ENCODE measurements around the gene CSF2RB.

Gene CSF2RB

DNA sequence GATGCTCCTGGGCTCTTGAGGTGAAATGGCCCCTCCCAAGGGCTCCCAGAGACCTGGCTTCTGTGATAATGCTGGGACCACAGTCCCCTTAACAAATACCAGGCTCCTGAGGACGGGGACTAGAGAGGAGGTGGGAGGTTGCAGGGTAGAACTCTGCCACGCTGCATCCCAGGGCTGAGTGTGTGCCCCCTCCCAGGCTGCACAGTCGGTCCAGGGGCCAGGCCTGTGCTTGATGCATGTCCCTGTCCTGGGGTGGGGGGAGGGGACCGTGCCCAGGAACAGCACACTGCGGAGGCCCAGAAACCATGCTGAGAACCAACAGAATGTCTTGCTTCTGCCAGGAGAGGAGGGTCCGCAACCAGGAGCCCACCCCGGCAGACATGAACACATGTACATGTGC is 9.3 kb downstream of the CSF2RB start:
- no peak for DNase-seq

- no peak for DNase-seq
Measured at GRCh38 chr22:36923131-36923788, 9.8 kb downstream of the CSF2RB start.

DNA sequence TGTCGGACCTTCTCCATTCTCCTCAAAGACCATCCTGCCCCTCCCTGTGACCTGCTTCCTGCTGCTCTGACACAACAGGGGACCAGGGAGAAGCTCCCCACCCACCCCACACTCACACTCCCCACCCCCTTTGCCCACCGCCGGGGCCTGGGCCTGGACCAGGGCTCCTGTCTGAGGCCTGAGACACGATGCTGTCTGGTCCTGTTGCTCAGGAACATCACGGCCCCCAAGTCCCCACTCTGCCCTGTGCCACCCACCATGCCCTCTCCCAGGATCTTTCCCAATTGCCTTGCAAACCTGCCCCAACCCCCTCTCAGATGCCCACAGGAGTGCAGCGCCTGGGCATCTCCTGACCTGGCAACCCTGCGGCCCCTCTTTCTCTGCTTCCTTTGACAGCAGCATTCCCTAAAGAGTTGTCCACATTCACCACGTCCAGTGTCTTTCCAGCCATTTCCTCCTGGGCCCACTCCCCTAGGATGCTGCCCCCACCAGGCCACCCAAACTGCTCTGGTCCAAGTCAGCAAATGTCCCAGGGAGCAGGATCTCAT is 10.8 kb downstream of the CSF2RB start:
- no peak for DNase-seq

GRCh38 chr22:36925388-36926290 is 12.2 kb downstream of the CSF2RB start:
- DNase-seq: no peak

DNA sequence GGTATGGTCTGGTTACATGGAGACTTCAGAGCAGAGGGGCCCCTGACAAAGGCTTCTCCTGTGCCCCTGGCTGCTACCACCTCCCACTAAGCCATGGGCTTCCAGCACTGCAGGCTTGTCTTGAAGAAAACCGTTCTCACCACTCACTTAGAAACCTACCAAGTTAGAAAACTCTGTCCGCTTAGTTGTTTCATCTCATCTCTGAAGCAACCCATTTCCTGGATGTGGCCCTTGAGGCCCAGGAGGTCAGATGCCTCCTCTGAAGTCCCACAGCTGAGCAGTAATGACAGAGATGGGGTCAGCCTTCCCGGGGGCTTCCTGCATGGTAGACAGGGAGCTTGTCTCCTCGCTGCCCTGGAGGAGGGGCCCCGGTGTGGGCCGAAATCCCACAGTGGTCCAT is 12.9 kb downstream of the CSF2RB start:
- no peak for DNase-seq

DNA sequence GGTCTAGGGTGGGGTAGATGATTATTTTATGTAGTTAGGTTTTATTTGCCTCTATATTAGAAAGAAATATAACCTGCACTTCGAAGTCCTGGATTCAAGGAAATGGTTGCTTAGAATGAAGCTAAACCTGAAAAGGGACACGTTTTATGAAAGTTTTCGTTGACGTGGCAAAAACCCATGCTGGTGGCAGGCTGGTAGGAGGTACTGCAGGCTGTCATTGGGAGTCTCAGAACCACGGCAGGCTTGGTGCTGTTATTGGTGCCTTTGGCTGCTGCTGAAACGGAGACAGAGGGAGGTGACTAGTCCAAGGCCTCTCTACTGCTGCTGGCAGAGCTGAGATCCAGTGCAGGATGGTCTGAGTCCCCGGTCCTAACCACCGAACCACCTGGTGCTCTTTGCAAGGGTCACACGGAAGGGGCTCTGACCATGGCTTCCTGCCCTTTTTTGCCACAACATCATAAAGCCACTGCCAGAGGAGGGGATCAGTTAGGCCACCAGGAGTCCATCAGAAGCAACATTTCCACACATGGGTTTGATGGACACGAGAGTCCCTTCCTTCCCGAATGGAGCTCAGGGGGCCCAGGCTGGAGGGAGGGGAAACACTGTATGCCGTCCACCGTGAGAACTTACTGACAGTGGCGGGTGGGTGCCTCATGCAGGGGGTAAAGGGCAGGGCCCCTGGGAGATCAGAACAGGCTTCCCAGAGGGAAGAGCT is 13.4 kb downstream of the CSF2RB start:
- no peak for DNase-seq

- DNase-seq: no peak
Measured at GRCh38 chr22:36927671-36928070, 14.2 kb downstream of the CSF2RB start.

GRCh38 chr22:36928196-36928595 is 14.8 kb downstream of the CSF2RB start:
- no peak for DNase-seq

DNA sequence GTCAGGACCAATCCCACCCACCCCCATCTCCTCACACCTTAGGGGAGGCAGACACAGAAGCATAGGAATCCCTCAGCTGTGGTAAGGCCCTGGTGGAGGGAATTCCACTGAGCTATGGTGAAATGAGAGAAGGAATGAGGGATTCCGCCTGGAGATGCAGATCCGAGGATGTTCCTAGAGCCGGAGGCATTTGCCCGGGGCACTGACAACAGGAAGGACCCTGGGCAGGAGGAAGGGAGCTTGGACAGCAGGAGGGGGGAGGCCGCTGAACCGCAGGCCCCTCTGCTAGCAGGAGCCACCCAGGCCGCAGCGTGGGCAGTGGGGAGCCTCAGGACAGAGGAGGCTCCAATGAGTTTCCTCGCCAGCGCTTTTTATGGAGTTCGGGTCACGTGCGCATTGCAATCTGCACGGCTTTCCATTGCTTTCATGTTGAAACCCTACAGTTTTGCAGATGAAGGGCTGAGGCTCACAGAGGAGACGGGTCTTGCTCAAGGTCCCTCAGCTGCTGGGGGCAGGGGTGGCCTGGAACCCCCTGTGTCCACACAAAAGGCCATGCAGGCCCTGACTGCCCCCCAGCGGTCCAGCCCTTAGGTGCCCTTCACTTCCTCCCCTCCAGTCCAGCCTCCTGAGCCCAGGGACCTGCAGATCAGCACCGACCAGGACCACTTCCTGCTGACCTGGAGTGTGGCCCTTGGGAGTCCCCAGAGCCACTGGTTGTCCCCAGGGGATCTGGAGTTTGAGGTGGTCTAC is 15.5 kb downstream of the CSF2RB start:
- DNase-seq: no peak

- DNase-seq: no peak
Measured at GRCh38 chr22:36929621-36930020, 16.2 kb downstream of the CSF2RB start.

DNA sequence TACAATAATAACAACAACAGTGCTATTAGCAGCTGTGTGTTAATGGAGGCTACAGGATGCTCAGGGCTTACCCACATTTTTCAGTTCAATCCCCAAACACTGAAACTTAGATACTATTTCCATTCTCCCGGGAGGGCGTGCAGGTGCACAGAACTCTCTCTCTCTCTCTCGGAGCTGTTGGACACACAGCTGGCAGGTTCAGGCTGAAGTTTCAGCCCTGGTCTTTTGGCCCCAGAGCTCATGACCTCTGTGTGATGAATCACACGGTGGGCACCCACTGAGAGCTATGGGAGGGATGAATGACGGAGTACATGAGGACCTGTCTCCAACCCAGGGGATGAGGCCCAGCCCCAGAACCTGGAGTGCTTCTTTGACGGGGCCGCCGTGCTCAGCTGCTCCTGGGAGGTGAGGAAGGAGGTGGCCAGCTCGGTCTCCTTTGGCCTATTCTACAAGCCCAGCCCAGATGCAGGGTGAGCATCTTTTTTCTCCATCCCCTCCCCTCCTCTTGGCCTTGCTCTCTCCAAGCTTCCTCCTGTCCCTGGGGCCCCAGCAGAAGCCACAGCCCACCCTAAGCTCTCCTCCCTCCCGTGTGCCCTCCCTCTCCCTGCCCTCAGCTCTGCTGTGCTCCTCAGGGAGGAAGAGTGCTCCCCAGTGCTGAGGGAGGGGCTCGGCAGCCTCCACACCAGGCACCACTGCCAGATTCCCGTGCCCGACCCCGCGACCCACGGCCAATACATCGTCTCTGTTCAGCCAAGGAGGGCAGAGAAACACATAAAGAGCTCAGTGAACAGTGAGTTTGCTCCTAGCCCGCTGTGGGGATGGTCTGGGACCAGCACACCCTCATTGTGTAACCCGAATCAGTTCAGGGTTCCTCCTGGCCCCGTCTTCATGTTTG is 16.9 kb downstream of the CSF2RB start:
- DNase-seq: no peak

GRCh38 chr22:36931446-36931845 is 18.0 kb downstream of the CSF2RB start:
- DNase-seq: no peak

DNA sequence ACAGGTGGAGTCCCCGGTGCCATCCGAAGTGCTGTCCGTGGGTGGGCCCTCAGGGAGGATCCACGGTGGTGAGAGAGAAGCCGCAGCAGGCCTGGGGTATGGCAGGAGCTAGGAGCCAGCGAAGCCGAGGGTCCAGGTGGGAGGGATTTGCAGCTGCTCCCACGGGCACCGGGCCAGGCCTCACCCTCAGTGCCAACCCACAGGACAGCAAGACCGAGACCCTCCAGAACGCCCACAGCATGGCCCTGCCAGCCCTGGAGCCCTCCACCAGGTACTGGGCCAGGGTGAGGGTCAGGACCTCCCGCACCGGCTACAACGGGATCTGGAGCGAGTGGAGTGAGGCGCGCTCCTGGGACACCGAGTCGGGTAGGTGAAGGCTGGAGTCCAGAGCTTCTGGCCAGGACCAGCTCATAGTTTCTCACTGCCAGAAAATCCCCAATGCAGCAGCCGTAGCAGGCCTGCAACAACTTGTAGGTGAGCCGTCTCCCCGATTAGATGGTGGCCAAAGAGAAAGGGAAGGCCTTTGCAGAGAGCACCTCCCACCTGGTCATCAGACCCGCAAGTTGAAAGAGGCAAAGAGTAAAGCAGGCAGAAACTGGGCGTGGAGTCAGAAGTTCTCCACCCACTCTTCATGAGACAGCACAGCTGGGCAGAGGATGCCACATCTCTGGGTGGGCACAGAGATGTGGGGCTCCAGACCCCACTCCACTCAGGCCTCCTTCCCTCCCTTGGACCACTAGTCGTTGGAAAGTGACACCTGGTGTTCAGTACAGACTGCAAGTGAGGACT is 20.4 kb downstream of the CSF2RB start:
- DNase-seq: no peak

DNA sequence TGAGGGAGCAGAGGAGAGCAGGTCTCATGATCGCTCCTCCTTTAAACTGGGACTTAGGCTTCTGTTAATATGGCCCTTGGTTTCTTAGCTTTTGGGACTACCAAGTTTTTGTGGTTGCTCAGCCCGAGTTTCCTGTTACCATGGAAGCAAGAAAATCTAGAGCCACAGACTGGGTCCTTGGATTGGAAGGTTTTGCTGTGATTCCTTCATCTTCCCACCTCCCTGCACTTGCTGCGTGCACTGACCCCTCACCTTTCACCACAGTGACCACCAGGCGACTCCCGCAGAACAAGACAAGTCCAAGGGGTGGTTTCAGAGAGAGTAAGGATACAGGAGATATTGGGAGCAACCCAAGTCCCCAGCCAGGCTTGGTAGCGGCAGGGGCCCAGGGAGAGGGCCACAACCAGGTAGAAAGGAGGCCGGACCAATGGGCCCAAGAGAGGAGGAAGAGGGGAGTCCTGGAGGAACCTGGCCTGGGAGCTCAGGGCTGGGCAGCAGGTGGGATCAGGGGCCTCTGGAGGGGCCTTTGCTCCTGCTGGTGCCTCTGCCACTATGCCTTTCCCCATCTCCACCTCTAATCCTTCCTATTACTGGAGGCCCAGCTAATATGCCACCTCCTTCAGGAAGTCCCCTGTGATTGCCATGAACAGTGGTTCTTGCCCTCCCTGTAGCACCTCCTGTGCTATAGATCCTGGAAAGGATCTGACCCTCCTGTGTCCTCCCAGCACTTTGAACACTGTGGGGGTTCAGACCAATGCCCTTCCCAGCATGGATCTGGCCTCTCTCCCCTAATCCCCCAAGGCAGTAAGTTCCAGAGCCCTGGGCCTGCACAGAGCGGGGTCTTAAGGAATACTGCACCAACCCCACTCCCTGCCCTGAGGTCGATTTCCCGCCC is 21.2 kb downstream of the CSF2RB start:
- no peak for DNase-seq

DNA sequence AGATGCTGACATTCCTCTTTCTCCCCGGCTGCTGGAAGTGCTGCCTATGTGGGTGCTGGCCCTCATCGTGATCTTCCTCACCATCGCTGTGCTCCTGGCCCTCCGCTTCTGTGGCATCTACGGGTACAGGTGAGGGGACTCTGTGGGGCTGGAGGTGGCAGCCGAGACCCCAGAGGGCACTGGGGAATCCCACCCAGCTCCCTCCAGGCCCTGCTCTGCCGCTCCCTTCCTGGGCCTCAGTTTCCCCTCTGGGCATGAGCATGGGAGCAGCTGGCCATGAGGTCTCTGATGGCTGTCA is 21.8 kb downstream of the CSF2RB start:
- no peak for DNase-seq

DNA sequence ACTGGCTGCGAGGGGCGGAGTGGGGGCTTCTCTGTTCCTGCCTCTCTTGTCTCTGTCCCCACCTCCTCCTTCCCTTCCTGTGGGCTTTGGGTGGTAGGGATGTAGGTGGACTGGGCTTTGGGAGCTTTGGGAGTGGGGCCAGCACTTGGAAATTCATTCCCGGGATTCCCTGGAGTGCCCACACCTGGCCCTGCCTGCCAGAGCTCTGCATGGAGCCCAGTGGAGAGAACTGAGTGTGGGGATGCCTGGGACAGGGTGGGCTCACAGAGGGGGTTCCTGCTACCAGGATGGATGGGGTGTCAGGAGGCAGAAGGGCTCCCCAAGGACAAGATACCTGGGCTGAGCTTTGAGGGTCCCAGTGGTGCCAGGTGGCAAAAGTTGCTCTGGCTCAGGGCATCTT is 22.3 kb downstream of the CSF2RB start:
- no peak for DNase-seq

DNA sequence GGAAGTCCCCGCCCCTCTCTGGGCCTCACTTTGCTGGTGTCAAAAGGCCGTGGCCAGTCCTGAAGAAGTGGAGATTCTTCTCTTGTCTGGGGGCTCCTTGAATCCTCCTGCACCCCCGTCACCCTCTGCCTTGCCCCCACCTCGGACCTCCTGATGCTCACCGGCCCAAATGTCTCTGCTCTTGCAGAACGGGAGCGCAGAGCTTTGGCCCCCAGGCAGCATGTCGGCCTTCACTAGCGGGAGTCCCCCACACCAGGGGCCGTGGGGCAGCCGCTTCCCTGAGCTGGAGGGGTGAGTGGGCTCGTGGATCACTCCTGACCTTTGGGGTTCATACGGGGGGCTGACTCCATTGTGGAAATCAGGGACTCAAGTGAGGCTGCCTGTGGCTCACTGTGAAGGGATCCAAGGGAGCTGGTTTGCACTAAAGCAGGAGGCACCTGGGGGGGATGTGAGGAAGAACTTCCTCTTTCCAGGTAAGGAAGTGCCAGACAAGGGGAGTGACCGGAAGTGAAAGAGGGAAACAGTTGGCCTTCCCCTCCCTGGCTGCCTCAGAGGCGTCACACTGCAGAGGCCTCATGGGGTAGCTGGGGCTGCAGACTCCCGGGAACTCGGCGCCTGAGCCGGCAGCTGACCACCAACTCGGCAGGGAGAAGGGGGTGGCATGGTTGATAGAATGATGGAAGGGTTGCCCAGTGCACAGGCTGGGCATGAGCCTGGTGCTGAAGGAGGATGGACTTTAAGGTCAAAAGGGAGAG is 23.1 kb downstream of the CSF2RB start:
- no peak for DNase-seq

GRCh38 chr22:36937319-36938027 is 24.0 kb downstream of the CSF2RB start:
- no peak for DNase-seq
